ENCODE results near the gene SLC44A3. TPM values are rescaled to one million over a fixed set of nuclear protein-coding genes. Genes with fewer than 3 reads are reported as not detected.

Gene SLC44A3
- total and polyA plus RNA-seq, 12 donors: 1.2 to 9.4 (median 4.8) TPM

GRCh38 chr1:94851571-94851970 lies 31.4 kb downstream of the SLC44A3 start:
- Histone ChIP-seq H3K9me3 (no peaks in the 10 kb centered on the region), H3K4me1 (peaks cover 0 to 58% (median 15%) of the 10 kb centered on the region in 9 donors), H3K27ac (peak overlapping the region in 3 of 10 donors; percentile 3 to 37 (median 10)), H3K4me3 (no peak overlapping the region), H3K27me3 (no peaks in the 10 kb centered on the region), H3K36me3 (no peaks in the 10 kb centered on the region)
- no peak for ATAC-seq
- WGBS, 2 donors: 29 to 88% methylated on average over 1 of the region's 1 CpG
- DNase-seq: no peak
- intact Hi-C loops (cut with DNase I): loop anchor here in 5 of 10 donors (5.0 to 10.0 kb wide), 6 partner anchors 46 to 383 kb away; partner anchors contain the start of genes RWDD3 (in 3 of the 5) and CNN3 (in 1 of the 5)
- no peak for TF ChIP-seq CTCF (IDR thresholded peaks at IDR 0.05)

DNA sequence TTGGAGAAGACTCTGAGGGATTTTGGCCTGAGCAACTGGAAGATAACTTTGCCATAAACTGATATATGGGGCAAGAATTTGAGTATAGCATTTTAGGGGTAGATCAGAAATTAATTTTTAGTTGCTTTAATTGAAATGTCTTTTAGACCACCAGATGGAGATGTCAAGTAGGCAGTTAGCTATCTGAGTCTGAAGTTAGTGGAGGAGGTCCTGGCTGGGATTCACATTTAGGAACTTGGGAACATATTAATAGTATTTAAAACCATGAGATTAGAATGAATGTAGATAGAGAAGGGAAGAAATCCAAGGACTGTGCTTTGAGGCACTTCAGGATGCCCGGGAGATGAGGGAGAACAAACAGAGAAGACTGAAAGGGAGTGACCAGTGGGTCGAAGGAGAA lies 32.6 kb downstream of the SLC44A3 start:
- H3K9me3 ChIP-seq: no peaks in the 10 kb centered on the region
- H3K4me1 ChIP-seq: peaks cover 0 to 50% (median 15%) of the 10 kb centered on the region in 9 donors
- ATAC-seq: no peak
- WGBS, 2 donors: 28 to 38% methylated on average over 2 of the region's 2 CpGs
- H3K4me3 ChIP-seq: no peak overlapping the region
- no peak overlapping the region for H3K27ac ChIP-seq
- intact Hi-C loops (cut with DNase I): loop anchor here in 5 of 10 donors (5.0 to 10.0 kb wide), 6 partner anchors 45 to 382 kb away; partner anchors contain the start of genes RWDD3 (in 3 of the 5) and CNN3 (in 1 of the 5)
- H3K27me3 ChIP-seq: no peaks in the 10 kb centered on the region
- no peaks in the 10 kb centered on the region for H3K36me3 ChIP-seq
- no peak for DNase-seq
- TF ChIP-seq CTCF (IDR thresholded peaks at IDR 0.05): peak in 4 of 9 donors; percentile 15 to 33 (median 29)

DNA sequence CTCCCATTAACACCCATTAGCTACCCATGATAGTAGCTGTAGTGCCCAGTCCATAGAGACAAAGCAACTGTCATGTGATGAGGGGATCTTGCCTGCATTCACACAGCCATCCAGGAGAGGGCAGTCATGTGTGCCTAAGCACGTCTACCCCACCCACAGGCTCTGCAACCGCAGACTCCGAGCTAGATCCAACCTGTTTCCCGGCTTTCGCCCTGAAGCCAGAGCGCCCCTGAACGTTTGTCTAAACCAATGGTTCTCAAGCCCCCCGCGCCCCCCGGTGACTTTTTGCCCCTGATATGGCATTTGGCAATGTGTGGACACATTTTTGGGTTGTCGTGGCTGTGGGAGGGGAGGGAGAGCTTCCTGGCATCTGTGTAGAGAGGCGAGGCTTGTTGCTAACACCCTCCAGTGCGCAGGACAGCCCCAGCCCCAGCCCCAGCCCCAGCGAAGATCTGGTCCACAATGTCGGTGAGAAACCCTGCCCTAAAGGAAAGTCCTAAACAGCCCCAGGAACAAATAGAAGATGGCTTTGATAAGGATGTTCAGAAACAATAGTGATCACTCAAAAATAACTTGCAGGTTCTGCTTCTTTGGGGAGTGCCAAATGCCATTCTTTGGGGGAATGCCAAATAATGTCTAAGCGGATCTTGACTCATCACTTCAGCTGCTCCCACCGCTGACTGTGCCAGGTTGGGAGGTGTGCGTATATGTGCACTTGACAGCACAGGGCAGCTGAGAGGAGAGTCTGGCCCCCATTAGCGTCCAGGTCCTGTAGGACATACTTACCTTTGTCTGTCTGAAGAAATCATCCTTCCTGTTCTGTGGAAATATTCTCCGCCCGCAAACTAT lies 34.5 kb downstream of the SLC44A3 start:
- DNase-seq (peak; percentile 80 to 91), ATAC-seq (peak; percentile 93 to 97 (median 95))
- intact Hi-C loops (cut with DNase I): loop anchor here (1.0 to 10.0 kb wide), 11 partner anchors 43 to 380 kb away; partner anchors contain the start of genes CNN3 (in 4 of the 10) and RWDD3 (in 3 of the 10)
- peak; percentile 81 to 98 (median 93) for TF ChIP-seq CTCF (IDR thresholded peaks at IDR 0.05)
- Histone ChIP-seq H3K4me3 (peak overlapping the region in 9 of 10 donors; percentile 18 to 56 (median 50)), H3K36me3 (no peaks in the 10 kb centered on the region), H3K4me1 (peaks cover 0 to 45% (median 15%) of the 10 kb centered on the region in 9 donors), H3K27me3 (no peaks in the 10 kb centered on the region), H3K27ac (peak overlapping the region; percentile 14 to 81 (median 74)), H3K9me3 (no peaks in the 10 kb centered on the region)
- WGBS, 2 donors: 14 to 16% methylated on average over 20 to 21 of the region's 21 CpGs

GRCh38 chr1:94855307-94855700 lies 35.1 kb downstream of the SLC44A3 start:
- peak overlapping the region in 8 of 10 donors; percentile 56 to 81 (median 76) for H3K27ac ChIP-seq
- 64 to 72% methylated on average over 2 of the region's 2 CpGs for WGBS, 2 donors
- intact Hi-C loops (cut with DNase I): loop anchor here in 9 of 10 donors (2.0 to 10.0 kb wide), 6 partner anchors 69 to 379 kb away; partner anchors contain the start of genes CNN3 (in 4 of the 9) and RWDD3 (in 2 of the 9)
- peaks cover 0 to 50% (median 15%) of the 10 kb centered on the region in 9 donors for H3K4me1 ChIP-seq
- no peak for TF ChIP-seq CTCF (IDR thresholded peaks at IDR 0.05)
- no peak for DNase-seq
- H3K9me3 ChIP-seq: no peaks in the 10 kb centered on the region
- peak overlapping the region in 1 of 10 donors; percentile 53 for H3K4me3 ChIP-seq
- H3K27me3 ChIP-seq: no peaks in the 10 kb centered on the region
- H3K36me3 ChIP-seq: no peaks in the 10 kb centered on the region
- ATAC-seq: peak in 1 of 8 donors; percentile 6
